Measurements from ENCODE around the gene CYFIP2.

DNA sequence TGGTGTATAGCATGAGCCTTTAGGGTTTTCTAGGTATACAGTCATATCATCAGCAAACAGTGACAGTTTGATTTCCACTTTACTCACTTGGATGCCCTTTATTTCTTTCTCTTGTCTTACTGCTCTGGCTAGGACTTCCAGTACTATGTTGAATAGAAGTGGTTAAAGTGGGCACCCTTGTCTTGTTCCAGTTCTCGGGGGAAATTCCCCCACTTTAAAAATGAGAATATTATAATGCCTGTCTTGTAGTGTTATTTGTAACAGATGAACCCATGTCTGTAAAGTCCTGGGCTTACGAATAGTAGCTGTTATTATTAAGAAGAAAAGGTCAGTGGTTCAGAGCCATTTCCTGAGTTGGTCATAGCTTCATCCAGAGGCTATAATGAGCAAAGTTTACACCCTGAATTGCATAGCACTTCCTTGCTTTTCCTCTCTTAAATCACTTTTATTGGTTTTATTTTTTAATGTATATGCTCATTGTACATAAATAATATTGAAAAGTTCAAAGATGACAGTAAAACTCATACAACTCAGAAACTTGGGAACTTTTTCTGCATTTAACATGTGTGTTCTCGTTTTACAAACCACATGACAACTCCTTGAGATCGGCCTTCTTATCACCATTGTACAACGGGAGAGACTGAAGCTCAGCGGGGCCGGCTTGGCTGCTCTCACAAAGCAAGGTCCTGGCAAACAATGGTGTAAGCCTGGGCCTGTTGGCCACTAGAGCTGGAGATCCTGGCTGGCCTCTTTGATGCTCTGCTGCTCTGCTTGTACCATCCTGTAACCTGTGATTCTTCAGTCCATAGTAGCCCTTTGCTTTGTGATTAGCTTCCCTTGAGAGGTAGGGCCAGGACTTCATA, 85.2 kb downstream of the CYFIP2 start:
- TF ChIP-seq, protein P1, sequence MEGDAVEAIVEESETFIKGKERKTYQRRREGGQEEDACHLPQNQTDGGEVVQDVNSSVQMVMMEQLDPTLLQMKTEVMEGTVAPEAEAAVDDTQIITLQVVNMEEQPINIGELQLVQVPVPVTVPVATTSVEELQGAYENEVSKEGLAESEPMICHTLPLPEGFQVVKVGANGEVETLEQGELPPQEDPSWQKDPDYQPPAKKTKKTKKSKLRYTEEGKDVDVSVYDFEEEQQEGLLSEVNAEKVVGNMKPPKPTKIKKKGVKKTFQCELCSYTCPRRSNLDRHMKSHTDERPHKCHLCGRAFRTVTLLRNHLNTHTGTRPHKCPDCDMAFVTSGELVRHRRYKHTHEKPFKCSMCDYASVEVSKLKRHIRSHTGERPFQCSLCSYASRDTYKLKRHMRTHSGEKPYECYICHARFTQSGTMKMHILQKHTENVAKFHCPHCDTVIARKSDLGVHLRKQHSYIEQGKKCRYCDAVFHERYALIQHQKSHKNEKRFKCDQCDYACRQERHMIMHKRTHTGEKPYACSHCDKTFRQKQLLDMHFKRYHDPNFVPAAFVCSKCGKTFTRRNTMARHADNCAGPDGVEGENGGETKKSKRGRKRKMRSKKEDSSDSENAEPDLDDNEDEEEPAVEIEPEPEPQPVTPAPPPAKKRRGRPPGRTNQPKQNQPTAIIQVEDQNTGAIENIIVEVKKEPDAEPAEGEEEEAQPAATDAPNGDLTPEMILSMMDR (tag by site-specific recombination; IDR thresholded peaks at IDR 0.05) = no peak
- no peak for TF ChIP-seq MEIS1 (CRISPR knock-in tag; IDR thresholded peaks at IDR 0.05; ENCODE audit: borderline replicate concordance)
- TF ChIP-seq, protein P2, sequence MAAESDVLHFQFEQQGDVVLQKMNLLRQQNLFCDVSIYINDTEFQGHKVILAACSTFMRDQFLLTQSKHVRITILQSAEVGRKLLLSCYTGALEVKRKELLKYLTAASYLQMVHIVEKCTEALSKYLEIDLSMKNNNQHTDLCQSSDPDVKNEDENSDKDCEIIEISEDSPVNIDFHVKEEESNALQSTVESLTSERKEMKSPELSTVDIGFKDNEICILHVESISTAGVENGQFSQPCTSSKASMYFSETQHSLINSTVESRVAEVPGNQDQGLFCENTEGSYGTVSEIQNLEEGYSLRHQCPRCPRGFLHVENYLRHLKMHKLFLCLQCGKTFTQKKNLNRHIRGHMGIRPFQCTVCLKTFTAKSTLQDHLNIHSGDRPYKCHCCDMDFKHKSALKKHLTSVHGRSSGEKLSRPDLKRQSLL (tag by site-specific recombination; IDR thresholded peaks at IDR 0.05) = no peak
- no peak for TF ChIP-seq ZNF571 (tag by site-specific recombination; IDR thresholded peaks at IDR 0.05)
- no peak for TF ChIP-seq ZNF561 (tag by site-specific recombination; IDR thresholded peaks at IDR 0.05; ENCODE audit: borderline replicate concordance)
- no peak for TF ChIP-seq ZNF510 (tag by site-specific recombination; IDR thresholded peaks at IDR 0.05; ENCODE audit: insufficient replicate concordance)
- no peak for TF ChIP-seq ZBTB8A (tag by site-specific recombination; IDR thresholded peaks at IDR 0.05)
- TF ChIP-seq ZNF121 (tag by site-specific recombination; IDR thresholded peaks at IDR 0.05) = no peak
- TF ChIP-seq ZNF23 (tag by site-specific recombination; IDR thresholded peaks at IDR 0.05; ENCODE audit: borderline replicate concordance) = no peak
- no peak for TF ChIP-seq ZNF596 (tag by site-specific recombination; IDR thresholded peaks at IDR 0.05)
- no peak for TF ChIP-seq ZNF354C (tag by site-specific recombination; IDR thresholded peaks at IDR 0.05; ENCODE audit: borderline replicate concordance, low read depth)
- TF ChIP-seq, protein P3, sequence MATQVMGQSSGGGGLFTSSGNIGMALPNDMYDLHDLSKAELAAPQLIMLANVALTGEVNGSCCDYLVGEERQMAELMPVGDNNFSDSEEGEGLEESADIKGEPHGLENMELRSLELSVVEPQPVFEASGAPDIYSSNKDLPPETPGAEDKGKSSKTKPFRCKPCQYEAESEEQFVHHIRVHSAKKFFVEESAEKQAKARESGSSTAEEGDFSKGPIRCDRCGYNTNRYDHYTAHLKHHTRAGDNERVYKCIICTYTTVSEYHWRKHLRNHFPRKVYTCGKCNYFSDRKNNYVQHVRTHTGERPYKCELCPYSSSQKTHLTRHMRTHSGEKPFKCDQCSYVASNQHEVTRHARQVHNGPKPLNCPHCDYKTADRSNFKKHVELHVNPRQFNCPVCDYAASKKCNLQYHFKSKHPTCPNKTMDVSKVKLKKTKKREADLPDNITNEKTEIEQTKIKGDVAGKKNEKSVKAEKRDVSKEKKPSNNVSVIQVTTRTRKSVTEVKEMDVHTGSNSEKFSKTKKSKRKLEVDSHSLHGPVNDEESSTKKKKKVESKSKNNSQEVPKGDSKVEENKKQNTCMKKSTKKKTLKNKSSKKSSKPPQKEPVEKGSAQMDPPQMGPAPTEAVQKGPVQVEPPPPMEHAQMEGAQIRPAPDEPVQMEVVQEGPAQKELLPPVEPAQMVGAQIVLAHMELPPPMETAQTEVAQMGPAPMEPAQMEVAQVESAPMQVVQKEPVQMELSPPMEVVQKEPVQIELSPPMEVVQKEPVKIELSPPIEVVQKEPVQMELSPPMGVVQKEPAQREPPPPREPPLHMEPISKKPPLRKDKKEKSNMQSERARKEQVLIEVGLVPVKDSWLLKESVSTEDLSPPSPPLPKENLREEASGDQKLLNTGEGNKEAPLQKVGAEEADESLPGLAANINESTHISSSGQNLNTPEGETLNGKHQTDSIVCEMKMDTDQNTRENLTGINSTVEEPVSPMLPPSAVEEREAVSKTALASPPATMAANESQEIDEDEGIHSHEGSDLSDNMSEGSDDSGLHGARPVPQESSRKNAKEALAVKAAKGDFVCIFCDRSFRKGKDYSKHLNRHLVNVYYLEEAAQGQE (tag by site-specific recombination; IDR thresholded peaks at IDR 0.05) = no peak
- TF ChIP-seq ZNF175 (tag by site-specific recombination; IDR thresholded peaks at IDR 0.05) = no peak
